ENCODE data around the gene ING5.

DNA sequence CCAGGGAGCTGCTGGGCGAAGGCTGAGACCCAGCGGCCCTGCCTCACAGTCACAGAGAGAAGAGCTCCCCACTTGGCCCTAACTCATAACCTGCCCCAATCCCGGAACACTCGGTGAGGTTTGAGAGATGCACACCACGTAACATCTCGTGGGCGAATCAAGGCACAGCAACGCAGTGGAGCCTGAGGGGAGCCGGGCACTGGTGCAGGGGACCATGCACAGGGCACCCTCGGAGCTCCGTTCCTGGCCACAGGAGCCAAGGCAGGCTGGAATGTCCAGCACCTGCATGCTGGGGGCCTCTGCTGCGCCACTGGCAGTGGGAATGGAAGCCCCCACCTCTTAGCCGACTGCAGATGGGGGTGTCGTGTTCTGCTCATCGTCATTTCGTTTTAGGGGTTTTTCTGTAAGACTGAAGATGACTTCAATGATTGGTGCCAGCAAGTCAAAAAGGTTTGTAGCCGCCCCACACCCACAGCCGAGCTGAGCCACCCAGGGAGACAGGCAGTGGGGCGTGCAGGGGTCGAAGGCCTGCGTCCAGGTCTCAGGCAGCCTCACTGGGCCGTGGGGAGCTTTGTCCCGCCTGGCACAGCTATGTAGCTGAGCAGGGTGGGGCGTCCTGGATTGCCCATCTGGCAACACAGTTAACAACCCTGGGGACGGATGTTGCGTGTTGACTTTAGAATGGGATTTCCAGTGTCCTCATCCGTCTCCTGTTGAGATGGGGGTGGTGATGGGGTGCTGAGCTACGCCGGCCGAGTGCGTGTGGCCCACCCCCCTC, 31.3 kb upstream of the ING5 start:
- TF ChIP-seq, protein P1, sequence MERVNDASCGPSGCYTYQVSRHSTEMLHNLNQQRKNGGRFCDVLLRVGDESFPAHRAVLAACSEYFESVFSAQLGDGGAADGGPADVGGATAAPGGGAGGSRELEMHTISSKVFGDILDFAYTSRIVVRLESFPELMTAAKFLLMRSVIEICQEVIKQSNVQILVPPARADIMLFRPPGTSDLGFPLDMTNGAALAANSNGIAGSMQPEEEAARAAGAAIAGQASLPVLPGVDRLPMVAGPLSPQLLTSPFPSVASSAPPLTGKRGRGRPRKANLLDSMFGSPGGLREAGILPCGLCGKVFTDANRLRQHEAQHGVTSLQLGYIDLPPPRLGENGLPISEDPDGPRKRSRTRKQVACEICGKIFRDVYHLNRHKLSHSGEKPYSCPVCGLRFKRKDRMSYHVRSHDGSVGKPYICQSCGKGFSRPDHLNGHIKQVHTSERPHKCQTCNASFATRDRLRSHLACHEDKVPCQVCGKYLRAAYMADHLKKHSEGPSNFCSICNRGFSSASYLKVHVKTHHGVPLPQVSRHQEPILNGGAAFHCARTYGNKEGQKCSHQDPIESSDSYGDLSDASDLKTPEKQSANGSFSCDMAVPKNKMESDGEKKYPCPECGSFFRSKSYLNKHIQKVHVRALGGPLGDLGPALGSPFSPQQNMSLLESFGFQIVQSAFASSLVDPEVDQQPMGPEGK (CRISPR knock-in tag; IDR thresholded peaks at IDR 0.05; ENCODE audit: borderline replicate concordance): no peak
- TF ChIP-seq SNAI2 (CRISPR knock-in tag; IDR thresholded peaks at IDR 0.05): no peak

Measured in SK-N-SH treated with all-trans-retinoic acid at 6 μM for 48 hours (cell line).